DOHH2 (cell line): ENCODE data around the gene UCMA.

Source experiments
- CTCF ChIP-seq: fragments of 200-600 bp; sonication (generic); IDR thresholded peaks from one replicate; pipeline ENCODE4 v1.5.1; 2014; ENCODE audit warnings: antibody characterized with exemption, mild to moderate bottlenecking, low read depth, low read length; ENCODE audit not compliant: poor library complexity, severe bottlenecking
- EZH2phosphoT487 ChIP-seq: fragments of 200-600 bp; sonication (generic); IDR thresholded peaks from 2 replicates; pipeline ENCODE4 v1.6.1; 2017; ENCODE audit warnings: borderline replicate concordance, mild to moderate bottlenecking, antibody characterized with exemption, low read length, moderate library complexity, mixed read lengths

- TF ChIP-seq CTCF = no peak
- TF ChIP-seq EZH2phosphoT487 = no peak
Observed at GRCh38 chr10:13187135-13187534, 47.0 kb downstream of the UCMA start.
